ENCODE data around the gene RCOR1. TPM values are rescaled to one million over a fixed set of nuclear protein-coding genes. Genes with fewer than 3 reads are reported as not detected.
A peak's percentile ranks its signal among the peaks of the same experiment; 100 is the strongest.

Gene RCOR1
- total and polyA plus RNA-seq, 4 donors = 13.7 to 19.1 (median 16.9) TPM

GRCh38 chr14:102686196-102686801 lies 93.8 kb downstream of the RCOR1 start:
- no peak overlapping the region for H3K4me3 ChIP-seq (ENCODE audit: low read depth, low read length)
- H3K4me1 ChIP-seq (ENCODE audit: control insufficient read depth, insufficient read depth, low read length) = no peaks in the 10 kb centered on the region
- DNase-seq (ENCODE audit: low read depth in 4 of 6, low spot score in 6 of 6) = no peak
- no peaks in the 10 kb centered on the region for H3K9me3 ChIP-seq (ENCODE audit: control insufficient read depth, insufficient read depth, low read length)
- H3K36me3 ChIP-seq (ENCODE audit: control insufficient read depth, insufficient read depth, low read length) = peaks cover 9% of the 10 kb centered on the region
- no peaks in the 10 kb centered on the region for H3K27me3 ChIP-seq (ENCODE audit: control insufficient read depth, insufficient read depth, low read length)
- 75% methylated on average over 2 of the region's 7 CpGs for WGBS (ENCODE audit: insufficient coverage)
- no peak overlapping the region for H3K27ac ChIP-seq (ENCODE audit: low read depth, low read length)

DNA sequence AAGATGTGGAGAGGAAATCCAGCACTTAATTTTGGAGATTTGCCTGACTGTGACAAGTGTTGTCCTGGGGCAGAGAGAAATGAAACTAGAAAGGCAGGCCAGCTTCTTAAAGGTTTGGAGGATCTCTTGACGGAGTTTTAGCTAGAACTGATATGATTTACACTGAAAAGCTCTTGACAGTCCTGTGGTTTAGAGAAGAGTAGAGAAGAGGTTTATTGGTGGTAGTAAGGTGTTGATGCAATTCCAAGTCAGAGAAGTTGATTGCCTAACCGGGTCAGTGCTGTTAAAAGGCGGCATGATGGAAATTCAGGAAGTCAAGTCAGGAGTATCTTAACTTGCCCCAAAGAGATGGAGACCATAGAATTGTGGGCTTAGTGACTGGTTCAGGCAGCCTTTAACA lies 95.8 kb downstream of the RCOR1 start:
- no peaks in the 10 kb centered on the region for H3K9me3 ChIP-seq (ENCODE audit: control insufficient read depth, insufficient read depth, low read length)
- H3K27ac ChIP-seq (ENCODE audit: low read depth, low read length) = no peak overlapping the region
- peaks cover 7% of the 10 kb centered on the region for H3K36me3 ChIP-seq (ENCODE audit: control insufficient read depth, insufficient read depth, low read length)
- H3K4me1 ChIP-seq (ENCODE audit: control insufficient read depth, insufficient read depth, low read length) = no peaks in the 10 kb centered on the region
- 88% methylated on average over 3 of the region's 3 CpGs for whole genome bisulfite sequencing (ENCODE audit: insufficient coverage)
- H3K27me3 ChIP-seq (ENCODE audit: control insufficient read depth, insufficient read depth, low read length) = no peaks in the 10 kb centered on the region
- DNase-seq (ENCODE audit: low read depth in 4 of 6, low spot score in 6 of 6) = no peak
- H3K4me3 ChIP-seq (ENCODE audit: low read depth, low read length) = no peak overlapping the region

- Histone ChIP-seq H3K27ac (ENCODE audit: low read depth, low read length) (no peak overlapping the region), H3K4me3 (ENCODE audit: low read depth, low read length) (no peak overlapping the region), H3K9me3 (ENCODE audit: control insufficient read depth, insufficient read depth, low read length) (no peaks in the 10 kb centered on the region), H3K4me1 (ENCODE audit: control insufficient read depth, insufficient read depth, low read length) (no peaks in the 10 kb centered on the region), H3K36me3 (ENCODE audit: control insufficient read depth, insufficient read depth, low read length) (no peaks in the 10 kb centered on the region), H3K27me3 (ENCODE audit: control insufficient read depth, insufficient read depth, low read length) (no peaks in the 10 kb centered on the region)
- no peak for DNase-seq (ENCODE audit: low read depth in 4 of 6, low spot score in 6 of 6)
- WGBS (ENCODE audit: insufficient coverage) = 93% methylated on average over 3 of the region's 11 CpGs
Measured at GRCh38 chr14:102690509-102691286, 98.2 kb downstream of the RCOR1 start.

- no peak for DNase-seq (ENCODE audit: low read depth in 4 of 6, low spot score in 6 of 6)
- Histone ChIP-seq H3K4me3 (ENCODE audit: low read depth, low read length) (no peak overlapping the region), H3K36me3 (ENCODE audit: control insufficient read depth, insufficient read depth, low read length) (no peaks in the 10 kb centered on the region), H3K9me3 (ENCODE audit: control insufficient read depth, insufficient read depth, low read length) (no peaks in the 10 kb centered on the region), H3K27ac (ENCODE audit: low read depth, low read length) (no peak overlapping the region), H3K27me3 (ENCODE audit: control insufficient read depth, insufficient read depth, low read length) (no peaks in the 10 kb centered on the region), H3K4me1 (ENCODE audit: control insufficient read depth, insufficient read depth, low read length) (peaks cover 2% of the 10 kb centered on the region)
- WGBS (ENCODE audit: insufficient coverage) = no CpG with 5 or more reads among the region's 2 CpGs
Measured at GRCh38 chr14:102691763-102692162, 99.3 kb downstream of the RCOR1 start.

DNA sequence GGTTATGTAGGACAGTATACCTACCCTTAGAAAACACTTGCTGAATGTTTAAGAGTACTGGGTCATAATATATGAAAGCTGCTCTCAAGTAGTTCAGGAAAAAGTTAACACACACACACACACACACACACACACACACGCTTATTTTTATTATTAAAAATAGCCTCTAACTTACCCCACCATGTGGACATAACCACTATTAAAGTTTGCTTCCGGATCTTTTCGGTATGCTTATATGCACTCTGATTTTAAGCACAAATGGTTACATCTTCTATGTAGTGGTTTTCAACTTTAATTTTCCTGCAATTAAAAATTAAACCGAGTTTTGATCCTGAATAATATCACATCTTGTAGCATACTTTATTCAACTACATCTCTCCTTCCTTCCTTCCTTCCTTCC lies 99.9 kb downstream of the RCOR1 start:
- WGBS (ENCODE audit: insufficient coverage) = 97% methylated on average over 4 of the region's 4 CpGs
- no peak overlapping the region for H3K4me3 ChIP-seq (ENCODE audit: low read depth, low read length)
- H3K27me3 ChIP-seq (ENCODE audit: control insufficient read depth, insufficient read depth, low read length) = no peaks in the 10 kb centered on the region
- no peaks in the 10 kb centered on the region for H3K9me3 ChIP-seq (ENCODE audit: control insufficient read depth, insufficient read depth, low read length)
- no peak overlapping the region for H3K27ac ChIP-seq (ENCODE audit: low read depth, low read length)
- H3K36me3 ChIP-seq (ENCODE audit: control insufficient read depth, insufficient read depth, low read length) = no peaks in the 10 kb centered on the region
- H3K4me1 ChIP-seq (ENCODE audit: control insufficient read depth, insufficient read depth, low read length) = peaks cover 2% of the 10 kb centered on the region
- DNase-seq (ENCODE audit: low read depth in 4 of 6, low spot score in 6 of 6) = no peak

- Histone ChIP-seq H3K9me3 (ENCODE audit: control insufficient read depth, insufficient read depth, low read length) (no peaks in the 10 kb centered on the region), H3K4me1 (ENCODE audit: control insufficient read depth, insufficient read depth, low read length) (peaks cover 2% of the 10 kb centered on the region), H3K27me3 (ENCODE audit: control insufficient read depth, insufficient read depth, low read length) (no peaks in the 10 kb centered on the region), H3K36me3 (ENCODE audit: control insufficient read depth, insufficient read depth, low read length) (no peaks in the 10 kb centered on the region), H3K27ac (ENCODE audit: low read depth, low read length) (no peak overlapping the region), H3K4me3 (ENCODE audit: low read depth, low read length) (no peak overlapping the region)
- no peak for DNase-seq (ENCODE audit: low read depth in 4 of 6, low spot score in 6 of 6)
- WGBS (ENCODE audit: insufficient coverage) = no CpG with 5 or more reads among the region's 4 CpGs
Measured at GRCh38 chr14:102693006-102693755, 100.7 kb downstream of the RCOR1 start.

DNA sequence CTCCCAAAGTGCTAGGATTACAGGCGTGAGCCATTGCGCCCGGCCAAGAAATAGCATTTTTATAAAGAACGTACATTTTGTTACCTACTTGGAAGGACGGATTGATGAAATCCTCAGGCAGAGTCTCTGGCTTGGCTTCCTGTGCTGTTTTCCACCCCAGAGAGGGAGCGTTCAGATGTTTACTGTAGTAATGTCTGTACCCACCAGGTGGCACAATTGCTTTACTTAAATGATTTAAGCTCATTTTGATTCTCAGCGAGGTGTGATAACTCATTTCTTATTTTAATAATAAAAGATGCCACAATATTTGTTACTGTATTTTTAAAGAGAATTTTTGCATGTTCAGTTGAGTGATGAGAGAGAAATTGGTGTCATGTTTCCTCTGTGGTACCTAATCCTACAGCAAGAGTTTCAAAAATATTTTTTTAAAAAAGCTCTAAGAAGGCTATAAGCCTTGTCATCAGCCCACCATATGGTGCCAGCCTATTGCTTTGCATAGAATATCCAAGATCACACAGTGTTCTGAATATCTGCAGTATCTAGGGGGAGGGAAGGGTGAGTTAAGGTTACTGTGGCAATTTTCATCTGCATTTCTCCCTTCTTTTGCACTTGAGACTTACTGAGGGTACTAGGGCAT lies 102.2 kb downstream of the RCOR1 start:
- Histone ChIP-seq H3K36me3 (ENCODE audit: control insufficient read depth, insufficient read depth, low read length) (no peaks in the 10 kb centered on the region), H3K4me1 (ENCODE audit: control insufficient read depth, insufficient read depth, low read length) (peaks cover 2% of the 10 kb centered on the region), H3K27ac (ENCODE audit: low read depth, low read length) (no peak overlapping the region), H3K9me3 (ENCODE audit: control insufficient read depth, insufficient read depth, low read length) (no peaks in the 10 kb centered on the region), H3K4me3 (ENCODE audit: low read depth, low read length) (no peak overlapping the region), H3K27me3 (ENCODE audit: control insufficient read depth, insufficient read depth, low read length) (no peaks in the 10 kb centered on the region)
- 56% methylated on average over 3 of the region's 7 CpGs for WGBS (ENCODE audit: insufficient coverage)
- peak; percentile 64 to 95 (median 74) for DNase-seq (ENCODE audit: low read depth in 4 of 6, low spot score in 6 of 6)

- WGBS (ENCODE audit: insufficient coverage) = no CpG with 5 or more reads among the region's 3 CpGs
- Histone ChIP-seq H3K4me1 (ENCODE audit: control insufficient read depth, insufficient read depth, low read length) (peaks cover 2% of the 10 kb centered on the region), H3K36me3 (ENCODE audit: control insufficient read depth, insufficient read depth, low read length) (no peaks in the 10 kb centered on the region), H3K27me3 (ENCODE audit: control insufficient read depth, insufficient read depth, low read length) (no peaks in the 10 kb centered on the region), H3K4me3 (ENCODE audit: low read depth, low read length) (no peak overlapping the region), H3K9me3 (ENCODE audit: control insufficient read depth, insufficient read depth, low read length) (no peaks in the 10 kb centered on the region), H3K27ac (ENCODE audit: low read depth, low read length) (no peak overlapping the region)
- DNase-seq (ENCODE audit: low read depth in 4 of 6, low spot score in 6 of 6) = peak in 1 of 6 donors; percentile 12
Measured at GRCh38 chr14:102695167-102695555, 102.7 kb downstream of the RCOR1 start.

- no peaks in the 10 kb centered on the region for H3K27me3 ChIP-seq (ENCODE audit: control insufficient read depth, insufficient read depth, low read length)
- peaks cover 2% of the 10 kb centered on the region for H3K4me1 ChIP-seq (ENCODE audit: control insufficient read depth, insufficient read depth, low read length)
- H3K4me3 ChIP-seq (ENCODE audit: low read depth, low read length) = no peak overlapping the region
- no peaks in the 10 kb centered on the region for H3K36me3 ChIP-seq (ENCODE audit: control insufficient read depth, insufficient read depth, low read length)
- no peaks in the 10 kb centered on the region for H3K9me3 ChIP-seq (ENCODE audit: control insufficient read depth, insufficient read depth, low read length)
- WGBS (ENCODE audit: insufficient coverage) = 53% methylated on average over 5 of the region's 8 CpGs
- H3K27ac ChIP-seq (ENCODE audit: low read depth, low read length) = no peak overlapping the region
- no peak for DNase-seq (ENCODE audit: low read depth in 4 of 6, low spot score in 6 of 6)
Measured at GRCh38 chr14:102696332-102696731, 103.9 kb downstream of the RCOR1 start.
